T-helper 2 cell treated with Interferon-gamma antibody and Interleukin-4, amounts not matched to agents 100 ng/mL and 5 ng/mL, for 36 hours (primary cell): ENCODE measurements around the gene JARID2. TPM values are rescaled to one million over a fixed set of nuclear protein-coding genes. Genes with fewer than 3 reads are reported as not detected.
"Not testable (repeated sequence)": the region's sequence is repeated elsewhere in the genome, so short reads cannot be mapped to it uniquely, and the experiment has no call there.

Source experiments
- intact Hi-C: fragments of 100-400 bp; cut with micrococcal nuclease; formaldehyde crosslinking; loops from one replicate; pipeline ENCODE4 v1.15.1; 2023
- total RNA-seq: library from RNA; stranded (reverse); gene quantifications from 2 replicates; pipeline ENCODE4 v1.2.3, GENCODE V29; 2022

JARID2 gene
- total RNA-seq, 1 donor from 2014 or later, result 32.0 TPM

DNA sequence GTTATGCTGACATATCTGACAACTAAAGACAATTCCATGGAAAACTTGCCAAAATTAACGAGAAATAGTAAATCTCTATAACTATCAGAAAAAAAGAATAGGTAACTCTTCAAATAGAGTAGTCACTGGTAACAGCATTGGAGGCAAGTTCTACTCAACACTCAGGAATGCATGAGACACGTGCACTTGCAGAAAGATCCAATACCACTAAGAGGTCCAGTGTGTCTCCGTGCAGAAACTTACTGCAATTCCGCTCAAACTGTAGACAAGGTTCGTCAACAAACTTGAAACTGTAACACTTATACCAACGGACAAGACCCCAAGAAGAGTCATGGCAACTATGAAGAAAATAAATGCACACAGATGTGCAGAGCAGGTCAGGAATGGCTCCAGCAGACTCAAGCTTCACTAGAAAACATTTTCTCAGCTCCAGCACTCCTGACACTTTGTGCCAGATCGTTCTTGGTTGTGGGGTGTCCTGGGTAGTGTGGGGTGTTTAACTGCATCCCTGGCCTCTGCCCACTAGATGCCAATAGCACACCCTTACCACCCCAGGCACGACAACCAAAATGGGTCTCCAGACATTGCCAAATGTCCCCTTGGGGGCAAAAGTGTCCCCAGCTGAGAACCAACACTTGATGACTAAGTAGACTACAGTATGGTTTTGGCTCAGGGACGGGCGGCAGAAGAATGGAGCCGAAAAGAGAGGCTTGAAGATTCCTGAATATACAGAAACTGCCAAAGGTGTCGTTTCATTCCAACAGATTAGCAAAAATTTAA is 282.2 kb downstream of the JARID2 start:
- intact Hi-C loops, result no loop called here

DNA sequence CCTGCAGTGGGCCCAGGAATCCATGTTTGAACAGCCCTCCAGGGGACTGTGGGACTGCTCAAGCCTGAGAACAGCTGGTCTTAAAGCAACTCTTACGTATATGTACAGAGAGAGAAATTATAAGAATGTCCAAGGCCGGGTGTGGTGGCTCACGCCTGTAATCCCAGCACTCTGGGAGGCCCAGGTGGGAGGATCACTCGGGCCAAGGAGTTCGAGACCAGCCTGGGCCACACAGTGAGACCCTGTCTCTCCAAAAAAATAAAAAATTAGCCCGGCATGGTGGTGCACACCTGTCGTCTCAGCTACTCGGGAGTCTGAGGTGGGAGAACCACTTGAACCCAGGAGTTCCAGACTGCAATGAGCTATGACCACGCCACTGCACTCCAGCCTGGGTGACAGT is 283.0 kb downstream of the JARID2 start:
- intact Hi-C loops, result no loop called here

DNA sequence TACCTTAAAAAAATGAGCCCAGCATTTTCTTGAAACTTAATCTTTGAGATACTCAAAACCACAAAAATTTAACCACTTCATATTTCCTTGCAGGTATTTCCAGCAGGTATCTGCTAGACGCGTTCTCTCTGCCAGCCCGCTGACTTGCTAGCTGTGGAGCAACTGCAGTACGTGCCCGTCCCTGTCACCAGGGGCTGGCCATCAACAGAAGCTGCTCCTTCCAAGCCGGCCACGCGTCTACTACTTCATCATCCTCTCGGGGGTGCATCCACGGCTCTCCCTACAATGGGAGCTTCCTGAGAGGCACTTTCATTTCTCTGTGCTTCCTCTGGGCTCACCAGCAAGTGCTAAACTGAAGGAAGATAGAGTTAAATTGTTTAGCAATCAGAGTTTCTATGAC is 284.5 kb downstream of the JARID2 start:
- intact Hi-C loops, result no loop called here

DNA sequence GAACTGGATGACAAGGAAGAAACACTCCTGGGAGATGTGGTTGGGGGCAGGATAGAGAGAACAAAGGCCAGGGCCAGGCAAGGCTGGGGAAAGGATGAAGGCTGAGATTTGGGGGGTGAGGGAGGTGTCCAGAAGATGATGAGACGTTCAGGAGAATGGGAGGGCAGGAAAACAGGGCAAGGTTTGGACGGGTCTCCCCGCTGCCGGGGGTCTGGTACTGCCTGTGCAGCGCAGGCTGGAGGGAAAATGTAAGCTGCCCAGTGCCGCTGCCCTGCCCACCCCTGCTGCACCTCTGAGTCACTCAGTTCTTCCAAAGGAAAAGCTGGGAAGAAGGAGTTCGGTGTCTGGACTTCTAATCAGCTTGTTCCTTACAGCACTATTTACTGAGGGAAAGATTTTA is 286.1 kb downstream of the JARID2 start:
- intact Hi-C loops, result no loop called here

GRCh38 chr6:15533379-15534026 is 287.6 kb downstream of the JARID2 start:
- intact Hi-C loops, result no loop called here

- intact Hi-C loops, result no loop called here
These were observed 289.1 kb downstream of the JARID2 start for GRCh38 chr6:15534974-15535373.

DNA sequence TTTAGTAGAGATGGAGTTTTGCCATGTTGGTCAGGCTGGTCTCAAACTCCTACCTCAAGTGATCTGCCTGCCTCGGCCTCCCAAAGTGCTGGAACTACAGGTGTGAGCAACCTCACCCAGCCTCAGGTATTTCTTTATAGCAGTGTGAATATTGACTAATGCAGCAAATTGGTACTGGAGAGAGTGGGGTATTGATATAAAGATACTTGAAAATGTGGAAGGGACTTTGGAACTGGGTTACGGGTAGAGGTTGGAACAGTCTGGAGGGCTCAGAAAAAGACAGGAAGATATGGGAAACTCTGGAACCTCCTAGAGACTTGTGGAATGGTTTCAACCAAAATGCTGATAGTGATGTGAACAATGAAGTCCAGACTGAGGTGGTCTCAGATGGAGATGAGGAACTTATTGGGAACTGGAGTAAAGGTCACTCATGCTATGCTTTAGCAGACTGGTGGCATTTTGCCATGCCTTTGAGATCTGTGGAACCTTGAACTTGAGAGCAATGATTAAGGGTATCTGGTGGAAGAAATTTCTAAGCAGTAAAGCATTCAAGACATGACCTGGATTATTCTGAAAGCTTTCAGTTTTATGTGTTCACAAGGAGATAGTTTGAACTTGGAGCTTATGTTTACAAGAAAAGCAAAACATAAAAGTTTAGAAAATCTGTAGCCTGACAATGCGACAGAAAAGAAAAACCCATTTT is 289.8 kb downstream of the JARID2 start:
- intact Hi-C loops, result no loop called here

DNA sequence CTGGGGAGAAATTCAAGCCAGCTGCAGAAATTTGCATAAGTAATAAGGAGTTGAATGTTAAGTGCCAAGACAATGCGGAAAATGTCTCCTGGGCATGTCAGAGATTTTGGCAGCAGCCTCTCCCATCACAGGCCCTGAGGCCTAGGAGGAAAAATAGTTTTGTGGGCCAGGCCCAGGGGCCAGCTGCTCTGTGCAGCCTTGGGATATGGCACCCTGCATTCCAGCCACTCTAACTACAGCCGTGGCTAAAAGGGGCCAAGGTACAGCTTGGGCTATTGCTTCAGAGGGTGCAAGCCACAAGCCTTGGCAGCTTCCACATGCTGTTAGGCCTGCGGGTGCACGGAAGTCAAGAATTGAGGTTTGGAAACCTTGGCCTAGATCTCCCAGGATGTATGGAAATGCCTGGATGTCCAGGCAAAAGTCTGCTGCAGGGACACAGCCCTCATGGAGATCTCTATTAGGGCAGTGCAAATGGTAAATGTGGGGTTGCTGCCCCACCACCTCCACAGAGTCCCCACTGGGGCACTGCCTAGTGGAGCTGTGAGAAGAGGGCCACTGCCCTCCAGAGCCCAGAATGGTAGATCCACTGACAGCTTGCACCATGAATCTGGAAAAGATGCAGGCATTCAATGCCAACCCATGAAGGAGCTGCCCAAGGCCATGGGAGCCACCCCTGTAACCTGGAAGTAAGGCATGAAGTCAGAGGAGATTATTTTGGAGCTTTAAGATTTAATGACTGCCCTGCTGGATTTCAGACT is 290.5 kb downstream of the JARID2 start:
- intact Hi-C loops, result no loop called here

- intact Hi-C loops, result no loop called here
These were observed 292.2 kb downstream of the JARID2 start for GRCh38 chr6:15538106-15538505.

- intact Hi-C loops, result no loop called here
These were observed 293.1 kb downstream of the JARID2 start for GRCh38 chr6:15538766-15539495.

GRCh38 chr6:15539722-15540270 is 293.9 kb downstream of the JARID2 start:
- intact Hi-C loops, result no loop called here

DNA sequence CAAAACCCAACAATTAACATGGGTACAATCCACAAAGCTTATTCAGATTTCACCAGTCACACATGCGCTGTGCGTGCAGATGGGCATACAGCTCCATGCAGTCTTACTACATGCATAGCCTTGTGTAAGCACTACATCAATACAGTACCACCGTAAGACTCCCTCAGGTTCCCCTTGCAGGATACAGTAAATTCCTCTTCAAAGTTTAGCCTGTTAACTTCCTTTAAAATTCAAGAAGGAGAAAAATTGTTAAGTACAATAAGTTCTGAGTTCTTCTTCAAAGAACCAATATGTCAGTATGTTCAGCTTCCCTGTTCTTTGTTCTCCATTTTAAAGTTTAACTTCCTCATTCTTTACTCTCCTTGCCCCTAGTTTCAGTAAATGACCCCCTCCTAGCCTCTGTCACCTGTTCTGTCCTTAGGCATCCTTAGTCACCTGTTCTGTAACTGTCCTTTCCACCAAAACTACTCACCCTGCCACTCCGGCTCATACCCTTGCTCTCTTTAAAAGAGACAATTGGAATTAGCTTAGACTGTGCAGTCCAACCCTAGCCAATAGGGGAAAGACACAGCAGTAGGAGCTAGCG is 297.6 kb downstream of the JARID2 start:
- intact Hi-C loops, result not testable (repeated sequence)

- intact Hi-C loops, result no loop called here
These were observed 298.5 kb downstream of the JARID2 start for GRCh38 chr6:15544321-15544900.

DNA sequence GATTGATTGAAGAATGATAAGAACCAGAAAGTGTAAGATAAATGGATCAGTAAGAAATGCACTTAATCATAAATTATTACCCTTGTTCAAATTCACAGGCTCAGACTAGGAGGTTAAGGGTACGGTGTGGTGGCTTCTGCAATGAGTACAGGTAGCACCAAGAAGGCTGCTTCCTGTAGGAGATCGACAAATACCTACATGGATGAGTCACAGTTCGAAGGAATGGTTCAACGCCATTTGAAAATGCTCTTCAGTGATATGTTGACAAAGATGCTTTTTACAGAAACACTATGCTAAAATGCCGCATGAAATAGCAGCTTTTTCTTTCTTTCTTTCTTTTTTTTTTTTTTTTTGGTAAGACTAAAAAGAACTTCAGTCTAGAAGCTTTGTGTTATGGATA is 300.7 kb downstream of the JARID2 start:
- intact Hi-C loops, result no loop called here

GRCh38 chr6:15547400-15547799 is 301.5 kb downstream of the JARID2 start:
- intact Hi-C loops, result no loop called here

DNA sequence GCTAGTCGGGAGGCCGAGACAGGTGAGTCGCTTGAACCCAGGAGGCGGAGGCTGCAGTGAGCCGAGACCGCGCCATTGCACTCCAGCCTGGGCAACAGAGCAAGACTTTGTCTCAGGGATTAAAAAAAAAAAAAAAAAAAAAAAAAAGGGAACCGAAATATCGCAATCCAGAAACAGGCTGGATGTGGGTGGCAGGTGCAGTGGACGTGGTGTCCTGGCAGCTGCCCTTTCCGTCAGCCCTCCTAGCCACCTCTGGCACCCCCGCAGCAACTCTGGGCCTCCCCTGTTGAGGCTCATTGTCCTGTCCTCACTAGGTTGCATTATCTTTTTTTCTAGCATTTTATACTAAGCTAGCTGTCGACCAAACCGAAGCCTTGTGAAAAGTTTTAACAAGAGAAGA is 303.5 kb downstream of the JARID2 start:
- intact Hi-C loops, result no loop called here

DNA sequence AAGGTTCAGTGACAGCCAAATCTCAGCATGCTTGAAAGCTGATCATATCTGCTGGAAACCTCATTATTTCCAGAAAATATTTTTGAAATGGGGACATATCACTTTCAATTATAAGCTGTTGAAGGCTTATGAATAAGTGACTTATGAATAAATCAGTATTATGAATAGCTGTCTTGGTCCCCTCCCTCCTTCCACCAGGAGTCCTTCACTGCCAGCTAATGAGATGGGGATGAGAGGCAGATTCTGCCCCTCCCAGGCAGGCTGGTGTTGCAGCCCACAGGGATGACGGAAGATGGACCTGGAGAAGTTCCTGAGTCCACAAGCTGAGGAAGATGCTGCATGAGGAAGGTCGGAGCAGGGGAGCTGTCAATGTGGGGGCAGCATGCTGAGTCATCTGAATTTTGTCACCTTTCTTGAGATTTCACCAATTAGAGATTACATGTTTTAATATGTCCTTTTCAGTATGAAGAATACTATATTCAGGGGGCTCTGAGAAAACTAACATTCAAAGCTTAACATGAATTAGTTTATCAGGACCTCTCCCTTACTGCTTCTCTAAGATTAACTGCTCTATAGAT is 304.8 kb downstream of the JARID2 start:
- intact Hi-C loops, result no loop called here

DNA sequence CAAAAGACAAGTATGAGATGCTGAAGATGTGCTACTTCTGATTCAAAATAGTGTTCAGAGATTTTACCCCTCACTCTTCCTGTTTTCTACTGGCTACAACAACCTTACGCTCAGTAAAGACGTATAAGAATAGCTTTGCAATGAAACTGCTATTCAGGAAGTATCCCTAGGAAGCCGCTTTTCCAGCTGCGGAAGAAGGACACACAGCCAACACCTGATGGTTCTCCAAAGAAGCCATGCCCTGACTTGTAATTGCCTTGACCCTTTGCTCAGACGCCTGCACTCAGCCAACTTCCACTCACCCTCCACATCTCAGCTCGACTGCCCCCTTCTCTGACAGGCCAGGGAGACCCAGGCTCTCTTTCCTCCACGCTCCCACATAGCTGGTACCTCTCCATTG is 305.4 kb downstream of the JARID2 start:
- intact Hi-C loops, result no loop called here

- intact Hi-C loops, result no loop called here
These were observed 305.9 kb downstream of the JARID2 start for GRCh38 chr6:15551798-15552197.

DNA sequence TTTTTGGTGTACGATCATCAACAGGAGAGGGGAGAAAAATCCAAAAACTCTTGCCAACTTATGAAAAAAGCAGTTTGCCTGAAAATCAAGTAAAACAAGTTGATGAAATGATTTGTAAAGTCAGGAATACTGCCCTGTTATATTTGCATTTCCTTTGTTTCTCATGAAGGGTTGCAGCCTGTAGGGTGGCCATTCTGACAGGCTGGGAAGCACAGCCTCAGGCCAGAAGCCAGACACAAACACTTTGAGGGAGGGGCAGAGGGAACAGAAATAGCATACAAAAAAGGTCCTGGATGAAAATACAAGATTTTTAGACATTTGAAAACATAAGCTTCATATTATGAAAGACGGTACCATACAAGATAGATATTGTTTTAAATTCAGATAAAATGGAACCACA is 307.2 kb downstream of the JARID2 start:
- intact Hi-C loops, result no loop called here
